ENCODE data around the gene GPAM.

DNA sequence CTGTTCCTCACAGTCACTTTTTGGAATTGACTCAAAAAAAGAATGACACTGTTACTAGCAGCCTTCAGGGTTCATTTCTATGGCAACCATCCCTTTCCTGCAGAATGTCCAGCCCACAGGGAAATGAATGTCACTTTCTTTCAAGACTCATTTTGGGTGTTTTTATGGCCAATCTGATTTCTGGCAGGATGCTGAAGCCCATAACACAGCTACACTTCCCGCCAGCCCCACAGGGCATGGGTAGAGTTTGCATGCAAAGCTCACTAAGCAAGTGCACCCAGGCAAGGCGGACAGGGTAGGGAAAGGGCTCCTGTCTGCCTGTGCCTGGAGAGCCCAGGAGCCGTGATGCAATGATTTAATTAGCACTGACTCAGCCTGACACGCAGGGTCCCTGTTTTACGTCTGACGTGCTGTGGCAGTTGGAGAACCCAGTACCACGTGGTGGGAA is 26.1 kb upstream of the GPAM start:
- TF ChIP-seq, protein P1, sequence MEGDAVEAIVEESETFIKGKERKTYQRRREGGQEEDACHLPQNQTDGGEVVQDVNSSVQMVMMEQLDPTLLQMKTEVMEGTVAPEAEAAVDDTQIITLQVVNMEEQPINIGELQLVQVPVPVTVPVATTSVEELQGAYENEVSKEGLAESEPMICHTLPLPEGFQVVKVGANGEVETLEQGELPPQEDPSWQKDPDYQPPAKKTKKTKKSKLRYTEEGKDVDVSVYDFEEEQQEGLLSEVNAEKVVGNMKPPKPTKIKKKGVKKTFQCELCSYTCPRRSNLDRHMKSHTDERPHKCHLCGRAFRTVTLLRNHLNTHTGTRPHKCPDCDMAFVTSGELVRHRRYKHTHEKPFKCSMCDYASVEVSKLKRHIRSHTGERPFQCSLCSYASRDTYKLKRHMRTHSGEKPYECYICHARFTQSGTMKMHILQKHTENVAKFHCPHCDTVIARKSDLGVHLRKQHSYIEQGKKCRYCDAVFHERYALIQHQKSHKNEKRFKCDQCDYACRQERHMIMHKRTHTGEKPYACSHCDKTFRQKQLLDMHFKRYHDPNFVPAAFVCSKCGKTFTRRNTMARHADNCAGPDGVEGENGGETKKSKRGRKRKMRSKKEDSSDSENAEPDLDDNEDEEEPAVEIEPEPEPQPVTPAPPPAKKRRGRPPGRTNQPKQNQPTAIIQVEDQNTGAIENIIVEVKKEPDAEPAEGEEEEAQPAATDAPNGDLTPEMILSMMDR (IDR thresholded peaks at IDR 0.05), result no peak
- TF ChIP-seq POLR2A (IDR thresholded peaks at IDR 0.05), result no peak

All from right lobe of liver (tissue), 4 donors.